ENCODE data around the gene PRKX.
"Not testable (repeated sequence)": the region's sequence is repeated elsewhere in the genome, so short reads cannot be mapped to it uniquely, and the experiment has no call there.

Gene PRKX

GRCh38 chrX:3639858-3640631 lies 73.4 kb downstream of the PRKX start:
- DNase-seq, result not testable (repeated sequence)

- no peak for DNase-seq
Measured at GRCh38 chrX:3639236-3639635, 74.2 kb downstream of the PRKX start.

GRCh38 chrX:3638280-3638873 lies 75.1 kb downstream of the PRKX start:
- peak; percentile 16 for DNase-seq

- no peak for DNase-seq
Measured at GRCh38 chrX:3636803-3637202, 76.6 kb downstream of the PRKX start.

- no peak for DNase-seq
Measured at GRCh38 chrX:3631196-3631595, 82.3 kb downstream of the PRKX start.

GRCh38 chrX:3627594-3627993 lies 85.9 kb downstream of the PRKX start:
- no peak for DNase-seq

GRCh38 chrX:3621414-3621813 lies 92.0 kb downstream of the PRKX start:
- DNase-seq, result no peak

GRCh38 chrX:3611744-3612143 lies 101.7 kb downstream of the PRKX start:
- DNase-seq, result not testable (repeated sequence)

GRCh38 chrX:3609810-3610209 lies 103.6 kb downstream of the PRKX start:
- DNase-seq, result peak; percentile 43

GRCh38 chrX:3603026-3603661 lies 110.3 kb downstream of the PRKX start:
- no peak for DNase-seq

- DNase-seq, result no peak
Measured at GRCh38 chrX:3599802-3600430, 113.5 kb downstream of the PRKX start.

- no peak for DNase-seq
Measured at GRCh38 chrX:3598709-3599108, 114.7 kb downstream of the PRKX start.

GRCh38 chrX:3598046-3598605 lies 115.3 kb downstream of the PRKX start:
- no peak for DNase-seq

GRCh38 chrX:3592184-3592583 lies 121.3 kb downstream of the PRKX start:
- DNase-seq, result no peak

- no peak for DNase-seq
Measured at GRCh38 chrX:3589474-3589873, 124.0 kb downstream of the PRKX start.

- DNase-seq, result no peak
Measured at GRCh38 chrX:3585719-3586118, 127.7 kb downstream of the PRKX start.

GRCh38 chrX:3584415-3584996 lies 128.9 kb downstream of the PRKX start:
- no peak for DNase-seq

GRCh38 chrX:3582451-3582850 lies 131.0 kb downstream of the PRKX start:
- DNase-seq, result peak; percentile 0

GRCh38 chrX:3581609-3582108 lies 131.8 kb downstream of the PRKX start:
- DNase-seq, result no peak

GRCh38 chrX:3577551-3577950 lies 135.9 kb downstream of the PRKX start:
- no peak for DNase-seq

GRCh38 chrX:3576886-3577501 lies 136.5 kb downstream of the PRKX start:
- DNase-seq, result peak; percentile 75

- no peak for DNase-seq
Measured at GRCh38 chrX:3567686-3568085, 145.8 kb downstream of the PRKX start.

Data from HCEC 1CT (cell line).